GM18505 (cell line): ENCODE data around the gene PROM1.

Source experiments
- ATAC-seq: cut with Tn5 transposase; IDR thresholded peaks from one replicate; pipeline ENCODE4 v1.9.1; 2021; ENCODE audit not compliant: unreplicated experiment
- POLR2A ChIP-seq: IDR thresholded peaks from 4 replicates; pipeline ENCODE4 v1.6.1; 2011; ENCODE audit warnings: borderline replicate concordance; ENCODE audit not compliant: insufficient read depth, insufficient read length; ENCODE audit errors: extremely low read depth

The PROM1 gene

GRCh38 chr4:16037901-16038300, 45.9 kb downstream of the PROM1 start:
- TF ChIP-seq POLR2A = no peak
- no peak for ATAC-seq

- ATAC-seq = no peak
- TF ChIP-seq POLR2A = no peak
Measured at GRCh38 chr4:16035843-16036242, 48.0 kb downstream of the PROM1 start.

GRCh38 chr4:16034010-16034748, 49.6 kb downstream of the PROM1 start:
- ATAC-seq = no peak
- TF ChIP-seq POLR2A = no peak

- no peak for TF ChIP-seq POLR2A
Measured at GRCh38 chr4:16032396-16032770, 51.4 kb downstream of the PROM1 start.

GRCh38 chr4:16031546-16032395, 52.1 kb downstream of the PROM1 start:
- no peak for ATAC-seq
- TF ChIP-seq POLR2A = no peak

More at GRCh38 chr4:16032396-16032770, 51.4 kb downstream of the PROM1 start:
- ATAC-seq = no peak

- ATAC-seq = no peak
- TF ChIP-seq POLR2A = no peak
Measured at GRCh38 chr4:16029886-16030285, 53.9 kb downstream of the PROM1 start.

- no peak for ATAC-seq
- TF ChIP-seq POLR2A = no peak
Measured at GRCh38 chr4:16029262-16029661, 54.6 kb downstream of the PROM1 start.

GRCh38 chr4:16027626-16028025, 56.2 kb downstream of the PROM1 start:
- ATAC-seq = no peak
- TF ChIP-seq POLR2A = no peak

- no peak for ATAC-seq
- TF ChIP-seq POLR2A = no peak
Measured at GRCh38 chr4:16027114-16027513, 56.7 kb downstream of the PROM1 start.

- no peak for ATAC-seq
- no peak for TF ChIP-seq POLR2A
Measured at GRCh38 chr4:16026160-16026761, 57.6 kb downstream of the PROM1 start.

- no peak for ATAC-seq
- TF ChIP-seq POLR2A = no peak
Measured at GRCh38 chr4:16025268-16025667, 58.6 kb downstream of the PROM1 start.

GRCh38 chr4:16023776-16024408, 59.9 kb downstream of the PROM1 start:
- no peak for TF ChIP-seq POLR2A
- no peak for ATAC-seq

- no peak for ATAC-seq
- TF ChIP-seq POLR2A = no peak
Measured at GRCh38 chr4:16021804-16022560, 61.8 kb downstream of the PROM1 start.

- no peak for TF ChIP-seq POLR2A
Measured at GRCh38 chr4:16019649-16020048, 64.2 kb downstream of the PROM1 start.

More at GRCh38 chr4:16019649-16020048, 64.2 kb downstream of the PROM1 start:
- ATAC-seq = no peak
